GM23338 (cell line): ENCODE data around the gene RNF157.

Experiments
- CREB1 ChIP-seq: fragments of 250-450 bp; sonication (Bioruptor Pico); IDR thresholded peaks from 2 replicates; pipeline ENCODE4 v1.5.0; 2020; ENCODE audit warnings: low read depth, mild to moderate bottlenecking, moderate library complexity
- EZH2 ChIP-seq: fragments of 200-600 bp; sonication (generic); IDR thresholded peaks from one replicate; pipeline ENCODE4 v1.8.0; 2017; ENCODE audit warnings: antibody characterized with exemption, mild to moderate bottlenecking, low read depth; ENCODE audit not compliant: unreplicated experiment
- EZH2phosphoT487 ChIP-seq: fragments of 200-600 bp; sonication (generic); IDR thresholded peaks from one replicate; pipeline ENCODE4 v1.8.1; 2018; ENCODE audit warnings: antibody characterized with exemption; ENCODE audit not compliant: unreplicated experiment
- JUNB ChIP-seq: IDR thresholded peaks from one replicate; pipeline ENCODE4 v1.6.1; 2016; ENCODE audit warnings: antibody characterized with exemption; ENCODE audit not compliant: unreplicated experiment
- POLR2AphosphoS5 ChIP-seq: IDR thresholded peaks from 2 replicates; pipeline ENCODE4 v1.6.1; 2016; ENCODE audit warnings: antibody characterized with exemption, low read depth
- REST ChIP-seq: IDR thresholded peaks from one replicate; pipeline ENCODE4 v1.6.1; 2018; ENCODE audit warnings: antibody characterized with exemption; ENCODE audit not compliant: unreplicated experiment
- STAT1 ChIP-seq: IDR thresholded peaks from one replicate; pipeline ENCODE4 v1.6.1; 2016; ENCODE audit warnings: antibody characterized with exemption; ENCODE audit not compliant: unreplicated experiment
- TF ChIP-seq, protein P1 (sequence below), 2 experiments: fragments of 200-600 bp in 1 of 2; sonication (generic) in 1 of 2; conservative IDR thresholded peaks; 2 replicates each; pipeline versions ENCODE4 v1.5.1 to v1.6.1; 2016 to 2017; ENCODE audit warnings: antibody characterized with exemption in 2 of 2, low read depth in 2 of 2, mild to moderate bottlenecking in 2 of 2, moderate library complexity in 1 of 2
- TF ChIP-seq, protein P2 (sequence below): IDR thresholded peaks from 2 replicates; pipeline ENCODE4 v1.6.1; 2016; ENCODE audit warnings: antibody characterized with exemption

DNA sequence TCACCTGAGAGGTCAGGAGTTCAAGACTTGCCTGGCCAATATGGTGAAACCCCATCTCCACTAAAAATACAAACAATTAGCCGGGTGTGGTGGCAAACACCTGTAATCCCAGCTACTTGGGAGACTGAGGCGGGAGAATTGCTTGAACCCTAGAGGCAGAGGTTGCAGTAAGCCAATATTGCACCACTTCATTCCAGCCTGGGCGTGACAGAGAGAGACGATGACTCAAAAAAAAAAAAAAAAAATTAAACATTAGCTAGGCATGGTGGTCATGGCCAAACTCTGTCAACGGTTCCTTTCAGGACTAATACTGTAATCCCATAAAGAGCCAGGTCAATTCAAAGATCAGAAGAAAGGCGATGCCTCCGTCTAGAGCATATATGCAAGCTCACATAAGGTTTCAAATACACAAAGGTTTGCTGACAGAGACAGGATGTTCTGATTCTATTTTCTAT lies 2.4 kb downstream of the RNF157 start:
- TF ChIP-seq, protein P1, sequence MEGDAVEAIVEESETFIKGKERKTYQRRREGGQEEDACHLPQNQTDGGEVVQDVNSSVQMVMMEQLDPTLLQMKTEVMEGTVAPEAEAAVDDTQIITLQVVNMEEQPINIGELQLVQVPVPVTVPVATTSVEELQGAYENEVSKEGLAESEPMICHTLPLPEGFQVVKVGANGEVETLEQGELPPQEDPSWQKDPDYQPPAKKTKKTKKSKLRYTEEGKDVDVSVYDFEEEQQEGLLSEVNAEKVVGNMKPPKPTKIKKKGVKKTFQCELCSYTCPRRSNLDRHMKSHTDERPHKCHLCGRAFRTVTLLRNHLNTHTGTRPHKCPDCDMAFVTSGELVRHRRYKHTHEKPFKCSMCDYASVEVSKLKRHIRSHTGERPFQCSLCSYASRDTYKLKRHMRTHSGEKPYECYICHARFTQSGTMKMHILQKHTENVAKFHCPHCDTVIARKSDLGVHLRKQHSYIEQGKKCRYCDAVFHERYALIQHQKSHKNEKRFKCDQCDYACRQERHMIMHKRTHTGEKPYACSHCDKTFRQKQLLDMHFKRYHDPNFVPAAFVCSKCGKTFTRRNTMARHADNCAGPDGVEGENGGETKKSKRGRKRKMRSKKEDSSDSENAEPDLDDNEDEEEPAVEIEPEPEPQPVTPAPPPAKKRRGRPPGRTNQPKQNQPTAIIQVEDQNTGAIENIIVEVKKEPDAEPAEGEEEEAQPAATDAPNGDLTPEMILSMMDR (conservative IDR thresholded peaks at IDR 0.05; ENCODE audit: low read depth in 2 of 2) = no peak
- no peak for TF ChIP-seq REST
- no peak for TF ChIP-seq CREB1
- TF ChIP-seq POLR2AphosphoS5 = no peak
- no peak for TF ChIP-seq STAT1
- no peak for TF ChIP-seq EZH2phosphoT487
- TF ChIP-seq EZH2 = no peak
- TF ChIP-seq JUNB = no peak
- TF ChIP-seq, protein P2, sequence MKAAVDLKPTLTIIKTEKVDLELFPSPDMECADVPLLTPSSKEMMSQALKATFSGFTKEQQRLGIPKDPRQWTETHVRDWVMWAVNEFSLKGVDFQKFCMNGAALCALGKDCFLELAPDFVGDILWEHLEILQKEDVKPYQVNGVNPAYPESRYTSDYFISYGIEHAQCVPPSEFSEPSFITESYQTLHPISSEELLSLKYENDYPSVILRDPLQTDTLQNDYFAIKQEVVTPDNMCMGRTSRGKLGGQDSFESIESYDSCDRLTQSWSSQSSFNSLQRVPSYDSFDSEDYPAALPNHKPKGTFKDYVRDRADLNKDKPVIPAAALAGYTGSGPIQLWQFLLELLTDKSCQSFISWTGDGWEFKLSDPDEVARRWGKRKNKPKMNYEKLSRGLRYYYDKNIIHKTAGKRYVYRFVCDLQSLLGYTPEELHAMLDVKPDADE = no peak
